SU-DHL-6 (cell line): ENCODE measurements around the gene CFAP20DC.

ENCODE experiments used
- EZH2phosphoT487 ChIP-seq: fragments of 200-600 bp; sonication (generic), shearing (Covaris generic); conservative IDR thresholded peaks from 2 replicates; pipeline ENCODE4 v1.6.1; 2018; ENCODE audit warnings: mild to moderate bottlenecking, antibody characterized with exemption, low read length, moderate library complexity, mixed read lengths
- TF ChIP-seq, protein P1 (sequence below): fragments of 200-600 bp; sonication (generic); IDR thresholded peaks from one replicate; pipeline ENCODE4 v1.5.1; 2017; ENCODE audit warnings: antibody characterized with exemption, mild to moderate bottlenecking, low read length, moderate library complexity; ENCODE audit not compliant: insufficient read depth, poor library complexity, severe bottlenecking

DNA sequence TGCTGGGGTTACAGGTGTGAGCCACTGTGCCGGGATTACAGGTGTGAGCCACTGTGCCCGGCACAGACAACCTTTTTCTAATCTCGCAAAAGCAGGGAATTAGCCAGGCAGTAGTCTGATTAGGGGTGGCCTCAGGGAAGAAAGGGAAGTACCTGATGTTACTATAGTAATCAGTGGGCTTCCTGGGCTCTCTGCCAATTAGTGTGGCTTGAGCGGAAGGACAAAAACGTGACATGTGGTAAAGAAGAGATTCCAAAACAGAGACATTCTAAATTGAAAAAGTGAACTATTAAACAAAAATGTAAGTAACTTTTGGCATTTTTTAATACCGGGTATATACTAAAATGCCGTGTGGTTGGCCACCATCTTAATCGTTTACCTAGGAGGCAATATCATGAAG is 48.1 kb downstream of the CFAP20DC start:
- TF ChIP-seq, protein P1, sequence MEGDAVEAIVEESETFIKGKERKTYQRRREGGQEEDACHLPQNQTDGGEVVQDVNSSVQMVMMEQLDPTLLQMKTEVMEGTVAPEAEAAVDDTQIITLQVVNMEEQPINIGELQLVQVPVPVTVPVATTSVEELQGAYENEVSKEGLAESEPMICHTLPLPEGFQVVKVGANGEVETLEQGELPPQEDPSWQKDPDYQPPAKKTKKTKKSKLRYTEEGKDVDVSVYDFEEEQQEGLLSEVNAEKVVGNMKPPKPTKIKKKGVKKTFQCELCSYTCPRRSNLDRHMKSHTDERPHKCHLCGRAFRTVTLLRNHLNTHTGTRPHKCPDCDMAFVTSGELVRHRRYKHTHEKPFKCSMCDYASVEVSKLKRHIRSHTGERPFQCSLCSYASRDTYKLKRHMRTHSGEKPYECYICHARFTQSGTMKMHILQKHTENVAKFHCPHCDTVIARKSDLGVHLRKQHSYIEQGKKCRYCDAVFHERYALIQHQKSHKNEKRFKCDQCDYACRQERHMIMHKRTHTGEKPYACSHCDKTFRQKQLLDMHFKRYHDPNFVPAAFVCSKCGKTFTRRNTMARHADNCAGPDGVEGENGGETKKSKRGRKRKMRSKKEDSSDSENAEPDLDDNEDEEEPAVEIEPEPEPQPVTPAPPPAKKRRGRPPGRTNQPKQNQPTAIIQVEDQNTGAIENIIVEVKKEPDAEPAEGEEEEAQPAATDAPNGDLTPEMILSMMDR, result no peak
- no peak for TF ChIP-seq EZH2phosphoT487
